OCI-M2 (cell line): ENCODE measurements around the gene STMP1.
"Not testable (repeated sequence)": the region's sequence is repeated elsewhere in the genome, so short reads cannot be mapped to it uniquely, and the experiment has no call there.

Experiments used
- DNase-seq: peaks from one replicate; lab custom pipeline; 2025; ENCODE audit not compliant: unreplicated experiment; lab: John Stamatoyannopoulos, UW

STMP1 gene

GRCh38 chr7:135664046-135664589 is 1.8 kb downstream of the STMP1 start:
- DNase-seq: peak; percentile 76

GRCh38 chr7:135665042-135665441 is 2.7 kb downstream of the STMP1 start:
- no peak for DNase-seq

- DNase-seq: no peak
Observed at GRCh38 chr7:135666156-135666555, 3.8 kb downstream of the STMP1 start.

- DNase-seq: no peak
Observed at GRCh38 chr7:135666846-135667245, 4.5 kb downstream of the STMP1 start.

- not testable (repeated sequence) for DNase-seq
Observed at GRCh38 chr7:135667626-135668025, 5.3 kb downstream of the STMP1 start.

- DNase-seq: not testable (repeated sequence)
Observed at GRCh38 chr7:135668852-135669395, 6.6 kb downstream of the STMP1 start.

- no peak for DNase-seq
Observed at GRCh38 chr7:135669774-135670173, 7.5 kb downstream of the STMP1 start.

- no peak for DNase-seq
Observed at GRCh38 chr7:135670179-135670578, 7.9 kb downstream of the STMP1 start.

GRCh38 chr7:135672560-135673359 is 10.4 kb downstream of the STMP1 start:
- DNase-seq: no peak

- no peak for DNase-seq
Observed at GRCh38 chr7:135673360-135673706, 11.0 kb downstream of the STMP1 start.

- DNase-seq: no peak
Observed at GRCh38 chr7:135678612-135679575, 16.6 kb downstream of the STMP1 start.

- DNase-seq: no peak
Observed at GRCh38 chr7:135681762-135682161, 19.4 kb downstream of the STMP1 start.

GRCh38 chr7:135682191-135682590 is 19.9 kb downstream of the STMP1 start:
- DNase-seq: no peak

- no peak for DNase-seq
Observed at GRCh38 chr7:135683609-135684008, 21.3 kb downstream of the STMP1 start.

GRCh38 chr7:135684136-135684535 is 21.8 kb downstream of the STMP1 start:
- no peak for DNase-seq

- DNase-seq: no peak
Observed at GRCh38 chr7:135684699-135685098, 22.4 kb downstream of the STMP1 start.

GRCh38 chr7:135685306-135686084 is 23.2 kb downstream of the STMP1 start:
- no peak for DNase-seq

- no peak for DNase-seq
Observed at GRCh38 chr7:135687466-135687865, 25.2 kb downstream of the STMP1 start.

GRCh38 chr7:135690566-135690965 is 28.3 kb downstream of the STMP1 start:
- DNase-seq: no peak

GRCh38 chr7:135692055-135692454 is 29.7 kb downstream of the STMP1 start:
- DNase-seq: no peak

- not testable (repeated sequence) for DNase-seq
Observed at GRCh38 chr7:135692606-135693005, 30.3 kb downstream of the STMP1 start.
